ENCODE results near the gene SLC6A18.

SLC6A18 gene

DNA sequence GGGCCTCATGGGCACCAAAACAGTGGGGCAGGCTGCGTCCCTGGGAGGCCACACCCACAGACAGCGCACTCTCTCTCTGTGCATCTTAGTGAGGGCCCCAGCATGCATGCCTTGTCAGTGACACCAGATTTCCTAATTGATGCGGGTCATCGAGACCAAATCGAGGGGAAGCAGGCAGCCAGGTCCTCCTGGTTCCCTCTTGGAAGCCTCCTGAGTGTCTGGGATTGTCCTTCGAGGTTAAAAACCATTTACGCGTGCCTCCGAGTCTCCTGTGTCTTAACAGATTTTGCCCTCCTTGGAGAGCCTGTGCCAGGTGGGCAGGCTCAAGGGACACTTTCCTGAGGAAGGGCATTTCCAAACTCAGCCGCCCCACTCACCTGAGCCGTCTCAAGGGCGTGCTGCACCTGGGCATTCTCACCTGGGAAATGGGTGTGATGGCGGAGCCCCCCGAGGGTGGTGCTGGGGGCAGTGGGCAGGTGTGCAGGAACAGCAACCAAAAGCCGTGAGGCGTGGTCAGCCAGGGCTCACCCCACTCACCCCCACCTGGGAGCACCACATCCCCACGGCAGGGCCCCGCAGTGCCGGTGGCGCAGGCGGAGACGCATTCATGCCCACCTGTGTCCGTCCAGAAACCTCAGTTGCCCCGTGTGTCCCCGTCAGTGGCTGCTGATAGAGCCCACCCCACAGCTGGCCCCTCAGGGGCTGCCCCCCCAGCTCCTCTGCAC lies 21.1 kb upstream of the SLC6A18 start:
- no peak for DNase-seq (ENCODE audit: low read depth)

DNA sequence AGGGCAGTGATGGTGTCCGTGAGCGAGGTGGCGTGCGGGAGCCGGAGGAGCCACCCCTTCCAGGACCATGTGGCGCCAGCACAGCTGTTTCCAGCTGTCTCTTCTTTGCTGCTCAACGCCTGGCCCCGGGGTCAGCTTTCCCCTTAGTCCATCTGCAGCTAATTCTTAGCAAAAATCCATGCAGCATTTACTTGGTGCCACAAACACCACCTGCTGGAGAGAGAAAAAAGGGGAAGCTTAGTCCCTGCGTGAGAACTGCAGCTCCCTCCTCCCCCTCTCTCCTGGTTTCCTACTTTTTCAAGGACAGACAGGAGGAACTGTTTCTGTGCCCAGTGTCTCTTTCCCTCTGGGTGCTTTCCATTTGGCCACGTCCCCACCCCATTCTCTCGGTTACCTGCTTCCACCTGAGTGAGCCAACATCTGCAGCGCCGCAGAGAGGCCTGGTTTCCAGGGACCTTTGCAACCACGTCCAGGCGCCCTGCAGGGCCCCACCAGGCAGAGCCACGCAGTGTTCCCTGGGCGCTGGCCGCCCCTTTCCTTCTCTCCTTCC lies 20.4 kb upstream of the SLC6A18 start:
- DNase-seq (ENCODE audit: low read depth), result no peak

DNA sequence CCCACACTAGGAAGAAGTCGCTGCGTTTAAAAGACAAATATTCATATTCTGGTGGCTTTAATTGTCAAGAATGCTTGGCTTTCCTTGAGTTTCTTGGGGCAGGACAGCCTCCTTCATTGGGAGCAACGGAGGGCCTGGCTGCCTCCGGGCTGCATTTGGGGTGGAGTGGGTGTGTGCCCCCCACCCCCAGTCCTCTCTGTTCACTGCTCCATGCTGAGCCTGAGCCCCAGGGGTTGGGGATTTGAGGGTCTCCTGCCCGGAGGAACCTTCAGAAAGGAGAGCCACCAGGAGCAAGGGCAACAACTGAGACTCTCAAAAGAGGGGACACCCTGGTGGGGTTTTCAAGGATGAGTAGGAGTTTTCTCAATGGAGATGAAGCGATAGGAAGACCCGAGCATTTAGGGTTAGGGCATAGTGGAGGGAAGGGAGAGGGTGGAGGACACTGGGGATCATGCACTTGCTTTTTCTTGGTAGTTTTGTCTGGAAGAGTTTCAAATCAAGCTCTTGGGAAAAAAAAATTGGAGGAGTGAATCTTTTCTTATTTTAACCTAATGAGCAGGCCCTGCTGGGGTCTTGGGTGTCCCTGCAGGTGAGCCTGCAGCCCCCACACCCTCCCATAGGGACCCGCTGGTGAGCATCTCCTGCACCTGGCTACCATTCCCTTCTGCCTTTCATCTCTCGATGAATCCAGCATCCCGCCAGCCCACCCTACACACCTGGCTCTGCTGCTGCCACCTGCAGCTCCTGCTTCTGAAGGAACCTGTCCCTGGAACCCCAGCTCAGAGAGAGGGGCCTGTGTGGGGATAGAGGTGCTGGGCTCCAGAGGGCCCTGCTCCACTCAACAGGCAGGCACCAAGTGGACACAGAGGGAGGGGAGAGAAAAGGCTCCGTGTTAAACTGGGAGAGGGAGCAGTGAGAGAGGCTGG lies 19.7 kb upstream of the SLC6A18 start:
- no peak for DNase-seq (ENCODE audit: low read depth)

DNA sequence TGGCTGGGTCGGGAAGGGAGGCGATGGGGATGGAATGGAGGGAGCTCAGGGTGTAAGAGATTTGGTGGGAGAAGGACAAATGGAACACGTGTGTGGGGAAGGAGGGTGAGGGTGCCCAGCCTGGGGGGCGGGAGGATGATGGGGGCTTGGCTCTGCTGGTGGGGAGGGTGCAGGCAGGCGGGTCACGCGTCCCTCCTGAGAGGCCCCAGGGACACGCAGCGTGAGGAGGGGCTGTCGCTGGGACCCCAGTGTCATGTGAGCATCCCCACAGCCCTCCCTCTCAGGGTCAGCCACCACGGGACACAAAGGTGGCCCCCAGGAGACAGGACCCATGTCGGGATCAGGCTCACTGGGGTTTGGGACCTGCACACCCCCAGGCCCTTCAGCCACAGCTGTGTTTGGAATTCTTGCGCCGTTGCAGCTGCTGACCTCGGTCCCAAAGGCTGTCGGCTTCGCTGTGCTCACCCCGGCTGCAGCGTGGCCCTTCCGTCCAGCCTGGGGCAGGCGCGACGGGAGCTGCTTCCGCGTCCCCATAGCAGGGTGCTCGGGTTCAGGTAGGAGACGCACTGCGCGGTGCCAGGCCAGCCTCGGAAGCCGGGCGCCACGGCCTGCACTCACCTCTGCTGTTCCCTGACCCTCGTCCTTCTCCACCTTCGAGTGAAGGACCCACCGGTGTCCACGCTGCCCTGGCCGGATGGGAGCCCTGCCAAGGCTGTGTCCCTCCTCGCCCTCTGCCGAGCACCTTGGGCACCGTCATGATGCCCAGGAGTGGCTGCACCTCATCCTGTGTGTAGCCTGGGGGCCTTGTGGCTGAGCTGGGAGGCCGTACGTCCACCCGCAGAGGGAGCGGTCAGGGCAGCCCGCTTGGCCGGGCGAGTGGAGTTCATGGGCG lies 18.4 kb upstream of the SLC6A18 start:
- DNase-seq (ENCODE audit: low read depth), result no peak

DNA sequence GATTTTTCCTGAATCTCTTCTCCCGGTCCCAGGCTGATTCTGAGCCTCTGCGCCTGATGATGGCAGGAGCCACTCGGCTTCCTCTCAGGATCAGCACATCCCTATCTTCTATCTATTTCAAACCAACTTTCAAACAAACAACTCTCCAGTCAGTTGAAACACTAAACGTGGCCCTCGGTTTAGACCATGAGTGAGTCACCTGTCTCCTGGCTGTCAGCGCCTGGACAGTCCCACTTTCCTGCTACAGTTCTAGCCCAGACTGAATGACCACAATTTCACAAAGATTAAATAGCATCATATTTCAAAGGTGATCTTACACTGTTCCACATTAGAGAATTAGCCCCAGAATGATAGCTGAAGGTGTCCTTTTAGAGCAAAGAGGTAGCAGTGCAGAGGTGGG lies 17.6 kb upstream of the SLC6A18 start:
- no peak for DNase-seq (ENCODE audit: low read depth)

DNA sequence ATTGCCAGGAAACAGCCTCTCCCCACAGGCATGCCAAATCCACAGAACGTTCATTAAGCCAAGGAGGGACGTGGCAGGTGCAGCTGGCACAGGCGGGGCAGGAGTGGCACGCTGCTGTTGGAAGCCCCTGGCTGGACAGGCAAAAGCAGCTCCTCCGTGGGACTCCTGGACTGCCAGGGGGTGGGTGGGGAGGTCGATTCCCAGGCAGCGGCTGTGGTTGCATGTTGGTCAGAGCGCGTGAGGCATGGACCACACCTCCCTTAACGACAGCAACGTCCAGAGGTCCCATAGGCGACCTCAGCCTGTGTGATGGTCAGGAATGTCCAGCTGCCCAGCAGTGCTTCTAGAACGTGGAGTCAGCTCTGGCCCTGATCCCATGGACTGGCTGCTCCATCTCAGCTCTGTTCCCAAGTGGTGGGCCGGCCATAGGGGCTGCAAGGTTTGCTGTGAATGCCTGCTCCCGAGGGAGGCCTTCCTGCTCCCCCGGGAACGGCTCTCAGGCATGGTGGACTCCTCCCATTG lies 16.9 kb upstream of the SLC6A18 start:
- DNase-seq (ENCODE audit: low read depth), result no peak

DNA sequence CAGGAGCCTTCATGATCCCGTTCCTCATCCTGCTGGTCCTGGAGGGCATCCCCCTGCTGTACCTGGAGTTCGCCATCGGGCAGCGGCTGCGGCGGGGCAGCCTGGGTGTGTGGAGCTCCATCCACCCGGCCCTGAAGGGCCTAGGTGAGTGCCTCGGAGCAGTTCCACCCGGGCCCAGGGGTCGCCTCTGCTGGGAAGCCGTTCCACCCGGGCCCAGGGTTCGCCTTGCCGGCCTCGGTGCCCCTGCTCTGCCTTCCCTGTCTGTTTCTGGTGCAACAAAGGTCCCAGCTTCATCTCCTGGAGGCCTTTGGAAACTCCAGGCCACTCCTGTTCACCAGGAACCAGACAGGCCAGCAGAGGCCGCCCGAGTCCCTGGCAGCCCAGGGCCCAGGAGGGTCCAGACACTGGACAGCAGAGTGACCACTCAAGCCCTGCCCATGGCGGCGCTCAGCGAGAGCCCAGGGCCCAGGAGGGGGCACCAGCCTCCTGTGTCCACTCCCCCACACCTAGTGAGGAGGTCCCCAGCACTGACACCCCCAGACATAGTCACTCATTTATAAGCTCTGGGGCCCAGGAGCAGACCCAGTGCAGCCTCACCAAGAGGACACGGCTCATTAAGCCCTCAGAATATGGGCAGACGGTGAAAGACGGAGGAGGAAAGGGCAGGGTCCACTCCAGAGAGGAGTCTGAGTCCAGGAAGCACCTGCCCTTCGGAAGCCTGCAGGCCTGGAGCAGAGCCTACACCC lies 16.3 kb upstream of the SLC6A18 start:
- no peak for DNase-seq (ENCODE audit: low read depth)

DNA sequence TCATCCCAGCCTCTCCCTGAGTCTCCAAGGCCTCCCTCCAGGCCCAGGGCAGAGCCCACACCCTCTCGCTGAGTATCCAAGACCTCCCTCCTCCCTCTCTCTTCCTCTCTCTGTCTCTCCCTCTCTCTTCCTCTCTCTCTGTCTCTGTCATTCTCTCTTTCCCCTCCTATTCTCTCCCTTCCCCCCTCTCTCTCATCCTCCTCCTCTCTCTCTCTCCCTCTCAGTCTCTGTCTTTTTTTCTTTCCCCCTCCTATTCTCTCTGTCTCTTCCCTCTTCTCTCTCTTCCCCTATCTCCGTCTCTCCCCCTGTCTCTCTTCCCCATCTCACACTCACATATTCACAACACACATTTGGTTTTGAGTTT lies 15.7 kb upstream of the SLC6A18 start:
- no peak for DNase-seq (ENCODE audit: low read depth)

DNA sequence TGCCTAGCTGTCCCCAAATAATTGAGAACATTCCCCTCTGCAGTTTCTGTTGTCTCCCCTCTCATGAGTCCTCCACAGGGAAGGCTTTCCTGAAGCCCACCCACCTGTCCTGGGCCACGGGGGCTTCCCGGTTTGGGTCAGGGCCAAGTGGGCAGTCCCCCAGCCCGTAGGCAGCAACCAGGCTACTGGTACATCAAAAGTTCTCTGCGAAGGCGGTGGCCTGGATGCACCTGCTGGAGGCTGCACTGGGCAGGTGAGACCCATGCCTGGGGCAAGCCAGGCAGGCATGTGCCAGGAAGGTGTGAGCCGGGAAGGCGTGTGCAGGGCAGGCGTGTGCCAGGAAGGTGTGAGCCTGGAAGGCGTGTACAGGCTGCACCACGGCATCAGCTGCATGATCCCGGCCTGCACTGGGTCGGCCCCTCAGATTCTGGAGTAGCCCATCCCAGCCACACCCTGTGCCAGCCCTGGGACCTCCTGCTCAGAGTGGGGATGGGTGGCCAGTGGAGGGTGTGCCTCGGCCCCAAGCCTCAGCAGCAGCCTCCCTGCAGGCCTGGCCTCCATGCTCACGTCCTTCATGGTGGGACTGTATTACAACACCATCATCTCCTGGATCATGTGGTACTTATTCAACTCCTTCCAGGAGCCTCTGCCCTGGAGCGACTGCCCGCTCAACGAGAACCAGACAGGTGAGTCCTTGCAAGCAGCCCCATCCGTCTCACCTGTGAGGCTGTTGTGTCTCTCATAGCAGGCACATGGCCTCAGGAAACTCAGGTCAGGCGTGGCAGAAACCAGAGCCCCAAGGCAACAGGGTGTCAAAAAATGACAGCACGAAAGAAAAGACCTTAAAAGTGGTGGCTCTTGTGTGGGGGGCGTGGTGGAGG lies 15.0 kb upstream of the SLC6A18 start:
- no peak for DNase-seq (ENCODE audit: low read depth)

DNA sequence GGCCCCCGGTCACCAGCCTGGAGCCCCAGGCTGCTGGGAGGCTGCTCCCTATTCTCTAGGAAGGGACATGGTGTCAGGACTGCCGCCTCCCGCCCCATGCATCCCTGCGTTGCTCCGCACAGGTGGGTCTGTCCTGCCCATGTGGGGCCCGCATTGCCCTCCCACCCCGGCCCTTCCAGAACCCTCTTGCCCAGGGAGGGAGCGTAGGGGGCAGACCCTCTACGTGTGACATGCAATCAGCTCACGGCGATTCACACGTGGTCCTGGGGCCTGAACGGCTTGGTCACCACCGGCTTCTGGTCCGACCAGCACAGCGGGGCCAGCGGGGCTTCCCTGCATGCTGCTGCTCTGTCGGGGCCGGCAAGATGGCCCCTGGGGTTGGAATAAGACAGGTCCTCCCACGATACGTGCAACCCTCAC lies 14.3 kb upstream of the SLC6A18 start:
- DNase-seq (ENCODE audit: low read depth), result no peak

DNA sequence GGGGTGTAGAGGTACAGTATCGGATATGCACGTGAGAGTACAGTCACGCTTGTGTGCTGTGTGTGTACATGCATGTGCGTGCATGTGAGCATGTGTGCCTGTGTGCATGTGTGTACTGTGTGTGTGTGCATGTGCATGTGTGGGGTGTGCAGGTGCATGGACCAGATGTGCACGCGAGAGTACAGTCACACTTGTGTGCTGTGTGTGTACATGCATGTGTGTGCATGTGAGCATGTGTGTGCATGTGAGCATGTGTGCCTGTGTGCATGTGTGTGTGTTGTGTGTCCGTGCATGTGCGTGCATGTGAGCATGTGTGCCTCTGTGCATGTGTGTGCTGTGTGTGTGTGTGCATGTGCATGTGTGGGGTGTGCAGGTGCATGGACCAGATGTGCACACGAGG lies 13.5 kb upstream of the SLC6A18 start:
- no peak for DNase-seq (ENCODE audit: low read depth)

DNA sequence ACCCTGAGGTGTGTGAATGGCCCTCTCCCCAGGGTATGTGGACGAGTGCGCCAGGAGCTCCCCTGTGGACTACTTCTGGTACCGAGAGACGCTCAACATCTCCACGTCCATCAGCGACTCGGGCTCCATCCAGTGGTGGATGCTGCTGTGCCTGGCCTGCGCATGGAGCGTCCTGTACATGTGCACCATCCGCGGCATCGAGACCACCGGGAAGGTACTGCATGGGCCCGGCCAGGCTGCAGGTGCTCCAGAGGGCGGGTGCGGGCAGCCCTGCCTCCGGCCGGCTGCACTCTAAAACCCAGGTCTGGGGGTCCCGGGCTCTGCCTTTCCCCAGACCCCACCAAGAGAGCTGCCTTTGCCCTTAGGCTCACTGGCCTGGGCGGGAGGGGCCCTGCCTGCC lies 12.9 kb upstream of the SLC6A18 start:
- DNase-seq (ENCODE audit: low read depth), result no peak

DNA sequence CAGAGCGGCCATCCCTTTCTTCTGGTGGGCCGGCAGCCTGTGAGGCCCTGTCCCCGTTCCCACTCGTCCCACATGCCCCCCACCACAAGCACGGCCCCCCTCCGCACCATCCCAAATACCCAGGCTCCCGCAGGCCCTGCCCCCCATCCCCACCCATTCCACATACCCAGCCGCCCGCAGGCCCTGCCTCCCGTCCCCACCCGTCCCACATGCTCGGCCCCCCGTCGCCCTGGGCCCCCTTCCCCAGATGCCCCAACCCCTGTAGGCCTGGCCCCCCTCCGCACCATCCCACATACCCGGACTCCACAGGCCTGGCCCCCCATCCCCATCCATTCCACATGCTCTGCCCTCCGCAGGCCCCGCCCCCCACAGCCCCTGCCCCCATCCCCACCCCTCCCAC lies 12.3 kb upstream of the SLC6A18 start:
- DNase-seq (ENCODE audit: low read depth), result no peak

DNA sequence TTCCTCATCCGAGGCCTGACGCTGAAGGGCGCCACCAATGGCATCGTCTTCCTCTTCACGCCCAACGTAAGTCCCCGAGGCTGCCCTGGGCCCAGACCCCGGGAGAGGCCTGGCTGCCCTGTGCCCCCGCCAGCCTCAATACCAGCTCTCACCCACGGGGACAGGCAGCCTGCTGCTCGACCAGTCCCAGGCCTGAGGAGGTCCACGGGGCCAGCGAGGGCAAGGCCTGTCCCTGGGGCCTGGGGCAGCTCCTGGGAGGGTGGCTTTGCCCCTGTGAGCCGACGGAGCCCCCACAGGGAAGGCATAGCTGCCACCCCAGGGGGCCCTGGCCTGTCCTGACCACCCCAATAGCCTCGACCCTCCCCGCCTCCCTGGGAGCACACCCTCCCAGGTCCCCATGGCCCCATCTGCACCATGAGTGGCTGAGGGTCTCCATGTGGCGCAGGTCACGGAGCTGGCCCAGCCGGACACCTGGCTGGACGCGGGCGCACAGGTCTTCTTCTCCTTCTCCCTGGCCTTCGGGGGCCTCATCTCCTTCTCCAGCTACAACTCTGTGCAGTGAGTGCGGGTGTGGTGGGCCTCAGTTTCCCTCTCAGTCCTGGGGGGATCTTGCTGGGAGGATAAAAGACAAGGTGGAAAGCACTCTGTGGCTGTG lies 11.5 kb upstream of the SLC6A18 start:
- DNase-seq (ENCODE audit: low read depth), result no peak

DNA sequence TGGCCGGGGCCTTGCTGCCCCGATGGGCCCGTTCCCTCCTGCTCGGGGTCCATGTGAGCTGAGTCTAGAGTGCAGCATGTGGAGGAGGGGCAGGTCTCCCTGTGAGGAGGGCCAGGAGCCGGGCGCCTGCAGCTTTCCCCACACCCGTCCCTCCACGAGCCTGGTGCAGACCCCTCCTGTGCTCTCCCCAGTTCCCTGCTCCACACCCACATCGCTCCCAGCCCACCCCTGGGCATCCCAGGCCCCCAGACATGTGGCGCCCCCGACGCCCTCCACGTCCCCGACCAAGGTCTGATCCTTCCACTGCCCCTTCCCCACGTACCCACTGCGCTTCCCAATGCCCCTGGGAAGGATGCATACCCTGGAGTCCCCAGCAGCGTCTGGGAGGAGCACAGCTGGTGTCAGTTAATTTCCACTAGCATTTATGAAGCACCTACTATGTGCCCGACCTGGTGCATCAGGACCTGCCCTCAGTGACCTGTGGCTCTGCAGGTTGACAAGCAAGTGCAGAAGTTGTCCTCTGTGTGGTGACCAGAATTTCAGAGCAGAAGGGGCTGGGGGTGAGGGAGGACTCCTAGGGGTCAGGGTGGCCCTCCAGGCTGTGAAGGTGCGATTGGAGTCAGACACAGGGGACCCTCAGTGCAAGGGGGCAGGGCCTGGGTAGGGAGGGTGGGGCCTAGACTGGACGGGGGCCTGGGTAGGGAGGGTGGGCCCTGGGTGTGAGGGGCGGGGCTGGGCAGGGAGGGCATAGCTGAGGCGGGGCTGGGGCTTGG lies 10.8 kb upstream of the SLC6A18 start:
- DNase-seq (ENCODE audit: low read depth), result no peak

DNA sequence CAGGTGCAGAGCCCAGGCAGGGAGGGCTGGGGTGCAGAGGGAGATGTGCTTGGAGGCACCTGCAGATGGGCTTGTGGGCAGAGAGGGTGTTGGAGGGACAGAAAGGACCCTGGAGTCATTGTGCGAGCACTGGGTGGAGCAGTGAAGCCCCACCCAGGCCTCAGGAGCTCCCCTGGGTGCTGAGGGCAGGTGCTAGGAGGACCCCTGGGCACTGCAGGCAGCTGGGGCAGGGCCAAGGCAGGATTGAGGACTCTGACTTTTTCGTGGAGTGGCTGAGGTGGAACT lies 10.3 kb upstream of the SLC6A18 start:
- DNase-seq (ENCODE audit: low read depth), result no peak

DNA sequence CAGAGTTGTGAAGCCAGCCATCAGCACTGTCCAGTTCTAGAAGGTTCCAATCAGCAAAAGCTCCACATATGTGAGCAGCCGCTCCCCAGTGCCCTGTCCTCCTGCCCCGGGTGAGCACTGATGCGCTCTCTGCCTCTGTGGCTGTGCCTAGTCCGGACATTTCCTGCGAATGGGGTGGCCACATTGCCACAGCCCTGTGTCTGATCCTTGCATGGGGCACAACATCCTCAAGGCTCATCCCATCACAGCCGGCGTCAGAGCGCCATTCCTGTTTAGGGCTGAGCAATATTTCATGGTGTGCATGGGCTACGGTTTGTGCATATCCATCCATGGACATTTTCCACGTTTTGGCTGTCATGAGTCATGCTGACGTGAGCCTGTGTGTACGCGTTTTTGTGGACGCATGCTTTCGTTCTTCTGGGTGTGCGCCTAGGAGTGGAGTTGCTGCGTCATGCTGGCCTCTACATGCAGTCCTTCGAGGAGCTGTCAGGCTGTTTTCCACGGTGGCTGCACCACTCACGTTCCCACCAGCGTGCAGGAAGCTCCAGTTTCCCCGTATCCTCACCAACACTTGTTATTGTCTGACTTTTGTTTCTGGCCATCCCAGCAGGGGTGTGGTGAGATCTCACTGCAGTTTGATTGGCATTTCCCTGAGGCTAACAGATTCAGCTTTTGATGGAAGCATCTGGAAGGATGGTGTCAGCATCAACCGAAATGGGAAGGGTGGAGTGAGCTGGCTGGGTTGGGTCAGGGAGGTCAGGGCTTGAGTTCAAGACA lies 9.7 kb upstream of the SLC6A18 start:
- no peak for DNase-seq (ENCODE audit: low read depth)

DNA sequence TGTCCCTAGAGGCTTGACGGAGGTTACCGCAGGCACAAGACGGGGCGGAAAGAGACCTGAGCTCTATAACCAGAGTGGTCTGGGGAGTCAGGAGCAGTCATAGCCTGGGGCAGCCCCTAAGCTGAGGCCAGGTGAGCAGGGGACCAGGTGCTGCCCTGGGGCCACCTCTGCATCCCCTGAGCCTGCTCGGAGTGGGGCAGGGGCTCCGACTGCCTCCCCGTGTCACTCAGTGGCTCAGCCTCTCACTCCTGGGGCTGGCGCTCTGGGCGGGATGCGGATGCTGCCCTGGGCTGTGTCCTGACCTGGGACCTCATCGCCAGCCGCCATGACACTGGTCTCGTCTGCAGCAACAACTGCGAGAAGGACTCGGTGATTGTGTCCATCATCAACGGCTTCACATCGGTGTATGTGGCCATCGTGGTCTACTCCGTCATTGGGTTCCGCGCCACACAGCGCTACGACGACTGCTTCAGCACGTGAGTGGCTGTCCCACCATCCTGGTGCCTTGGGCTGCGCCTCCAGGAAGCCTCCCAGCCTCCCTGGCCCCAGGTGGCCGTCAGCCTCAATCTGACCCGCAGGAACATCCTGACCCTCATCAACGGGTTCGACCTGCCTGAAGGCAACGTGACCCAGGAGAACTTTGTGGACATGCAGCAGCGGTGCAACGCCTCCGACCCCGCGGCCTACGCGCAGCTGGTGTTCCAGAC lies 8.8 kb upstream of the SLC6A18 start:
- DNase-seq (ENCODE audit: low read depth), result no peak

Data from stimulated activated CD8-positive, alpha-beta memory T cell treated with anti-CD3 and anti-CD28 coated beads, Interleukin-15, amount 100 ng/mL, for 1 hour (primary cell).